Mononuclear cell (primary cell): ENCODE measurements around the gene MED25. TPM values are rescaled to one million over a fixed set of nuclear protein-coding genes. Genes with fewer than 3 reads are reported as not detected.

Experiments
- H3K27me3 ChIP-seq: 2 replicates; pipeline ENCODE4 v1.6.0; 2011; ENCODE audit warnings: low read length, control low read depth; ENCODE audit not compliant: insufficient read depth
- H3K4me1 ChIP-seq: 2 replicates; pipeline ENCODE4 v1.5.1; 2011; ENCODE audit warnings: mild to moderate bottlenecking, low read length, control low read depth; ENCODE audit not compliant: insufficient read depth
- H3K4me3 ChIP-seq: 2 replicates; pipeline ENCODE4 v1.5.1; 2011; ENCODE audit warnings: mild to moderate bottlenecking, low read length, moderate library complexity
- H3K9me3 ChIP-seq: 2 replicates; pipeline ENCODE4 v1.5.1; 2011; ENCODE audit warnings: low read depth, mild to moderate bottlenecking, control low read depth, low read length
- total RNA-seq: library from RNA; depleted of rRNA; stranded (reverse); fragments of >200 nt; gene quantifications from one replicate; pipeline ENCODE4 v1.2.3, GENCODE V29; 2012

MED25 gene
- total RNA-seq, 1 donor: 15.1 TPM

DNA sequence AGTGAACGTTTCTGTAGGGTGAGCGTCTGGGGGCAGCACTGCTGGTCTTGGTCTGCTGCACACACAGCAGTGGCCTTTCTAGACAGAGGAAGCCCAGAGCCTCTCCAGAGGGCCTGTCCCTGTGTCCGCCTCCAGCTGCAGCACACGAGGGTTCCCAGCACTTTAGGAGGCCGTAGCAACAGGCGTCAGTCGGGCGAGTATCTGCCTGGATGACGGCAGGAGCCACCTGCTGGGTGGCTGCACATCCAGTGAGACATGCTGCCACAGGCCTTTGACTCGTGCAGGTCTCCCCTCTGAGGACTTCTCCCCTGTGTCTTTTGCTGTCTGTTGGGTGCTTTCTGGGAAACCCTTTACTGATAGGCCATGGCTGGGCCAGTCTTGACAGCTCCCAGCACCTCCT is 29.2 kb upstream of the MED25 start:
- H3K27me3 ChIP-seq: no peaks in the 10 kb centered on the region
- no peaks in the 10 kb centered on the region for H3K9me3 ChIP-seq
- no peaks in the 10 kb centered on the region for H3K4me1 ChIP-seq
- H3K4me3 ChIP-seq: no peak overlapping the region

DNA sequence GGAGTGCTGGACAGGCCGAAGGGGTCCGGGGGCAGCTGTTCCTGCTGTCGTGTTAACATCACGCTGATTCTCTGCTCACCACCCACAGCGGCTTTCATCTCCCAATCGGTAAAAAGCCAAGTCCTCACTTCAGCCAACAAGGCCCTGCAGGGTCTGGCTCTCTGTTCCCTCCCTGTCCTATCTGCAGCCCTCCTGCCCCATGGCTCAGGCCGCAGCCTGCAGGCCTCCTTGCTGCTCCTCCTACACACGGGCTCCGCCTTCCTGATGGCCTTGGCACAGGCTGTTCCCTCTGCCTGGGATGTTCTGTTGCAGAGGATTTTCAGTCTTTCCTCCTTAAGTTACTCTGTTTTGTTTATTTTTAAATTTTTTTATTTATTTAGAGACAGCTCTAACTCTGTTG is 27.2 kb upstream of the MED25 start:
- Histone ChIP-seq H3K27me3 (no peaks in the 10 kb centered on the region), H3K4me3 (no peak overlapping the region), H3K4me1 (no peaks in the 10 kb centered on the region), H3K9me3 (no peaks in the 10 kb centered on the region)

DNA sequence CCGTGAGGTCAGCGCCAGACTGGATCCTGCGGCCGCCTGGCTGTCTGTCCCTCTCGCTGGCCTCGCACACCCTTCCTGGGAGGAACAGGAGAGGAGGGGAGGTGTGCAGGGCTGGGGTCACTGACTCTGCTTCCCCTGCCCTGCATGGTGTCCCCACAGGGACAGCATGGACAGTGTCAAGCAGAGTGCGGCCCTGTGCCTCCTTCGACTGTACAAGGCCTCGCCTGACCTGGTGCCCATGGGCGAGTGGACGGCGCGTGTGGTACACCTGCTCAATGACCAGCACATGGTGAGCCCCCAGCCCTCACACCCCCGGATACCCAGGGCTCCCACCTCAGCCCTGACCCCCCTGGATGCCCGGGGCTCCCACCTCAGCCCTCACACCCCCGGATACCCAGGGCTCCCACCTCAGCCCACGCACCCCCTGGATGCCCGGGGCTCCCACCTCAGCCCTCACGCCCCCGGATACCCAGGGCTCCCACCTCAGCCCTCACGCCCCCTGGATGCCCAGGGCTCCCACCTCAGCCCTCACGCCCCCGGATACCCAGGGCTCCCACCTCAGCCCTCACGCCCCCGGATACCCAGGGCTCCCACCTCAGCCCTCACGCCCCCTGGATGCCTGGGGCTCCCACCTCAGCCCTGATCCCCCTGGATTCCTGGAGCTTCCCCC is 26.2 kb upstream of the MED25 start:
- no peaks in the 10 kb centered on the region for H3K27me3 ChIP-seq
- no peaks in the 10 kb centered on the region for H3K4me1 ChIP-seq
- no peak overlapping the region for H3K4me3 ChIP-seq
- no peaks in the 10 kb centered on the region for H3K9me3 ChIP-seq

DNA sequence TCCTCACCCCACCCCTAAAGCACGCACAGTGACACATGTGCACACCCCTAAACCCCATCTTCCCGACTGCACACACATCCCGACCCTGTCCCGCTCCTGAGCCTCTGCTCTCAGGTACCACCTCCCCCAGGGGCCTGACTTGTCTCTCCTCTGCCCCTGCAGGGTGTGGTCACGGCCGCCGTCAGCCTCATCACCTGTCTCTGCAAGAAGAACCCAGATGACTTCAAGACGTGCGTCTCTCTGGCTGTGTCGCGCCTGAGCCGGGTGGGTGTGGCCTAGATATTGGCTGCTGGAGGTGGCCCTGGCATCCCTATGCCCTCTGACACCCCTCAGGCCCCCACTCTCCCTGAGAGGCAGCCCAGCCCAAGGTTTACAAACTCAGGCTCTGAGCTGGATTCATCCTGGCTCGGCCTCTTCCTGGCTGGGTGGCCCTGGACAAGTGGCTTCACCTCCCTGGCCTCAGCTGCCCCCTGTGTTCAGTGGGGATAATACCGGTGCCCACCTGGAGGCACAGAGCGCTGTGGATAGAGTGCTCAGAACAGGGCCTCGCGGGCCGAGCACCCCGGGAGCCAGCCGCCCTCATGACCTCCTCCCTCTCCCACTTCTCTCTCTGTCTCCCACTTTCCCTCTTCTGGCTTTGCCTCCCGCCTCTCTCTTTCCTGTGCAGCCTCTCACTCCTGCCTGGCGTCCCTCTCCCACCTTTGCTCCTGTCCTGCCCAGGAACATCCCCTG is 25.1 kb upstream of the MED25 start:
- Histone ChIP-seq H3K9me3 (no peaks in the 10 kb centered on the region), H3K4me1 (no peaks in the 10 kb centered on the region), H3K4me3 (no peak overlapping the region), H3K27me3 (no peaks in the 10 kb centered on the region)

DNA sequence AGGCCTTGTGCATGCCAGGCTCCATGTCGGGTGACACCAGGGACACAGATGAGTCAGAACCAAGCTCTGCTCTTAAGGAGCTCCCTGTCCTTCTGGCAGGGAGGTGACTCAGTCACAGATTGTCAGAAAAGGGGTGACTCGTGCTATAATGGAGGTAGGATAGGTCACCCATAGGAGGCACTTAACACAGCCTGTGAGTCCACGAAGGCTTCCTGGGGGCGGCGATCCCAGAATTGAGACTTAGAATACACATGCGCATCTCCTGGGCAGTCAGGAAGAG is 24.6 kb upstream of the MED25 start:
- H3K27me3 ChIP-seq: no peaks in the 10 kb centered on the region
- H3K4me1 ChIP-seq: no peaks in the 10 kb centered on the region

DNA sequence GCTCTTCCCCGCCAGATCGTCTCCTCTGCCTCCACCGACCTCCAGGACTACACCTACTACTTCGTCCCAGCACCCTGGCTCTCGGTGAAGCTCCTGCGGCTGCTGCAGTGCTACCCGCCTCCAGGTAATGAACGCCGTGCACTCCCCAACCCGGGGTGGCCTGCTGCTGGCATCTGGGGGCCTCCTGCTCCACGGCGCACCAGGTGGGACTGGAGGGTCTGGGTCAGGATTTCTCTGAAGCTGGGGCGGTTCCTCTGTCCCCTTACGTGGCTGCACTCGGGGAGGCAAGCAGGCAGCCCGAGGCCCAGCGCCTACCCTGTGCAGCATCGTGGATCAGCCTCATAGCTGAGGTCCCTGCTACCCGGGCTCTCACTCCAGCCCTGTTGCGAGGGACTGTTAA is 22.5 kb upstream of the MED25 start:
- Histone ChIP-seq H3K27me3 (no peaks in the 10 kb centered on the region), H3K9me3 (no peaks in the 10 kb centered on the region), H3K4me1 (no peaks in the 10 kb centered on the region), H3K4me3 (no peak overlapping the region)

More for the DNA sequence above, 24.6 kb upstream of the MED25 start:
- Histone ChIP-seq H3K4me3 (no peak overlapping the region), H3K9me3 (no peaks in the 10 kb centered on the region)

DNA sequence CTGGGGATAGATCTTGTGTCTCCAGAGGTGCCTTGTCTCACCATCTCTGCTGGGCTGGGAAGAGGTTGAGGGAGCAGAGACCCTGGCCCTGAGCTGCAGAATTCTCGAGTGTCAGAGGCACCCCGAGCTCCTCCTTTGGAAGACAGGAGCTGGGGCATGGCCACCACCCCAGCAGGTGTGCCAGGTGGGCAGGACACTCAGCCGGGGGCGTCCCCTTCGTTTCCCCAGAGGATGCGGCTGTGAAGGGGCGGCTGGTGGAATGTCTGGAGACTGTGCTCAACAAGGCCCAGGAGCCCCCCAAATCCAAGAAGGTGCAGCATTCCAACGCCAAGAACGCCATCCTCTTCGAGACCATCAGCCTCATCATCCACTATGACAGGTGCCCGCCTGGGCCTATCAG is 19.5 kb upstream of the MED25 start:
- no peaks in the 10 kb centered on the region for H3K27me3 ChIP-seq
- no peak overlapping the region for H3K4me3 ChIP-seq
- H3K9me3 ChIP-seq: no peaks in the 10 kb centered on the region
- no peaks in the 10 kb centered on the region for H3K4me1 ChIP-seq

DNA sequence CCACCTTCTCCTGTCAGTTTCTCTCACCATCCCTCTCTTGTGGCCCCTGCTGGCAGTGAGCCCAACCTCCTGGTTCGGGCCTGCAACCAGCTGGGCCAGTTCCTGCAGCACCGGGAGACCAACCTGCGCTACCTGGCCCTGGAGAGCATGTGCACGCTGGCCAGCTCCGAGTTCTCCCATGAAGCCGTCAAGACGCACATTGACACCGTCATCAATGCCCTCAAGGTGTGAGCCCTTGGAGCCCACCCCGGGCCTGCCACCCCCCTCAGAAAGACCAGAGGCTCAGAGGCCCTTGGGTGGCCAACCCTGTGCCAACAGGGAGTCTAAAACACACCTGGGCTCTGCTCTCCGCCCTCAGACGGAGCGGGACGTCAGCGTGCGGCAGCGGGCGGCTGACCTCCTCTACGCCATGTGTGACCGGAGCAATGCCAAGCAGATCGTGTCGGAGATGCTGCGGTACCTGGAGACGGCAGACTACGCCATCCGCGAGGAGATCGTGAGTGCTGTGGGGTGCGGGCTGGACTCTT is 18.8 kb upstream of the MED25 start:
- H3K9me3 ChIP-seq: no peaks in the 10 kb centered on the region
- no peaks in the 10 kb centered on the region for H3K27me3 ChIP-seq
- H3K4me1 ChIP-seq: no peaks in the 10 kb centered on the region
- no peak overlapping the region for H3K4me3 ChIP-seq

DNA sequence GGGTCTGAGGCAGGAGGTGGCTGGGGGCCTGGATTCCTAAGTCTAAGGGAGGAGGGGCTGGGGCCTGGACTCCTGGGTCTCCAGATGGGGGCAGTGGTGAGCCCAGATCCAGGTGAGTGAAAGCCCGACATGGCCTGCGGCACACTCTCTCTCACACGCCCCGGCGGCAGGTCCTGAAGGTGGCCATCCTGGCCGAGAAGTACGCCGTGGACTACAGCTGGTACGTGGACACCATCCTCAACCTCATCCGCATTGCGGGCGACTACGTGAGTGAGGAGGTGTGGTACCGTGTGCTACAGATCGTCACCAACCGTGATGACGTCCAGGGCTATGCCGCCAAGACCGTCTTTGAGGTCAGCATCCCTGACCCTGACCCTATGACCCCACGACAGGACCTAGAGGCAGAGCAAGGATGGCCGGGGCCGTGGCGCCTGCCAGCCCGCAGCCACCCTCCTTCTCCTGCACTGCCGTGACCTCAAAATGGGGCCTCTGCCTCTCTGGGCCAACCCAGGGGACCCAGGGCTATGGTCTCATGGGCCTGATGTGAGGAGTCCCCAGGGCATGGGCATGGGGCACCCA is 18.2 kb upstream of the MED25 start:
- Histone ChIP-seq H3K4me1 (no peaks in the 10 kb centered on the region), H3K4me3 (no peak overlapping the region), H3K9me3 (no peaks in the 10 kb centered on the region), H3K27me3 (no peaks in the 10 kb centered on the region)

DNA sequence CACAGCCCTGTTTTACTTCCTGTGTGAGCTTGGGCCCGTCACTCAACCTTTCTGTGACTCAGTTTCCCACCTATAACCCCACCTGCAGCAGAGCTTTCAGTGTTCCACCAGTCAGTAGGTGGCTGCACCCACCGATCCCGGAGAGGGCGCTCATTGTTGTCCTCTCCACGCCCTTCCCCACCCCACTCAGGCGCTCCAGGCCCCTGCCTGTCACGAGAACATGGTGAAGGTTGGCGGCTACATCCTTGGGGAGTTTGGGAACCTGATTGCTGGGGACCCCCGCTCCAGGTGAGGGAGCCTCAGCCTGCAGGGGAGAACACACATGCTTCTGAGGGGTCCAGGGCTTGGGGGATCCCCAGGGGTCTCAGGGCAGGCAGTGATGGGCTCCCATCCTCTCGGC is 17.3 kb upstream of the MED25 start:
- no peaks in the 10 kb centered on the region for H3K27me3 ChIP-seq
- H3K4me1 ChIP-seq: no peaks in the 10 kb centered on the region
- no peak overlapping the region for H3K4me3 ChIP-seq
- no peaks in the 10 kb centered on the region for H3K9me3 ChIP-seq

DNA sequence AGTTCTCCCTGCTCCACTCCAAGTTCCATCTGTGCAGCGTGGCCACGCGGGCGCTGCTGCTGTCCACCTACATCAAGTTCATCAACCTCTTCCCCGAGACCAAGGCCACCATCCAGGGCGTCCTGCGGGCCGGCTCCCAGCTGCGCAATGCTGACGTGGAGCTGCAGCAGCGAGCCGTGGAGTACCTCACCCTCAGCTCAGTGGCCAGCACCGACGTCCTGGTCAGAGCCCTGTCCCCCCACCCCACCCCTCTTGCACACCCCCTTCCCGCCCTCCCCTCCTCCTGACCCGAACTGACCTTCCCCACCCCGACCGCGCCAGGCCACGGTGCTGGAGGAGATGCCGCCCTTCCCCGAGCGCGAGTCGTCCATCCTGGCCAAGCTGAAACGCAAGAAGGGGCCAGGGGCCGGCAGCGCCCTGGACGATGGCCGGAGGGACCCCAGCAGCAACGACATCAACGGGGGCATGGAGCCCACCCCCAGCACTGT is 16.6 kb upstream of the MED25 start:
- no peak overlapping the region for H3K4me3 ChIP-seq

DNA sequence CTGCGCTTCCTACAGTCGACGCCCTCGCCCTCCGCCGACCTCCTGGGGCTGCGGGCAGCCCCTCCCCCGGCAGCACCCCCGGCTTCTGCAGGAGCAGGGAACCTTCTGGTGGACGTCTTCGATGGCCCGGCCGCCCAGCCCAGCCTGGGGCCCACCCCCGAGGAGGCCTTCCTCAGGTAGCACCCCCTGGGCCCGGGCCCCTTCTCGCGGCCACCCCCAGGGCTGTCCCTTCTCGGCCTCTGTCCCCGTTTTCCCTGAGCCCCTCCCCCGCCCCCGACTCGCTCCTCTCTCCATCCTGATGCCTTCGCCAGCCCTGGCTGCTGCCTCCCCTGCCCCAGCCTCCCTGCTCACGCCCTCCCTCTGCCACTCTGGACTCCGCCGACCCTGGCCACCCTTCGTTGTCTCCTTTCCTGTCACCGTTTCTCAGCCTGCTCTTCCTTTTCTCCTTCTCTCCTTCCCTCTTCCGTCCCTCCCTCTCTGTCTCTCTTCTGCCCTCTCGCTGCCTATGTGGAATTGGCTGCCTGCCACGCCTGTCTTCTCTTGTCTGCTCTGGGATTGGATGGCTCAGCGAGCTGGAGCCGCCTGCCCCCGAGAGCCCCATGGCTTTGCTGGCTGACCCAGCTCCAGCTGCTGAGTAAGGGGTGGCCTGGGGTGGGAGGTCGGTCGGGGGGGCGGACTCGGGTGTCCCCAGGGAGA is 16.0 kb upstream of the MED25 start:
- no peak overlapping the region for H3K4me3 ChIP-seq
- no peaks in the 10 kb centered on the region for H3K9me3 ChIP-seq
- peaks cover 2% of the 10 kb centered on the region for H3K4me1 ChIP-seq
- no peaks in the 10 kb centered on the region for H3K27me3 ChIP-seq

More for the DNA sequence above, 16.6 kb upstream of the MED25 start:
- Histone ChIP-seq H3K4me1 (no peaks in the 10 kb centered on the region), H3K9me3 (no peaks in the 10 kb centered on the region), H3K27me3 (no peaks in the 10 kb centered on the region)

DNA sequence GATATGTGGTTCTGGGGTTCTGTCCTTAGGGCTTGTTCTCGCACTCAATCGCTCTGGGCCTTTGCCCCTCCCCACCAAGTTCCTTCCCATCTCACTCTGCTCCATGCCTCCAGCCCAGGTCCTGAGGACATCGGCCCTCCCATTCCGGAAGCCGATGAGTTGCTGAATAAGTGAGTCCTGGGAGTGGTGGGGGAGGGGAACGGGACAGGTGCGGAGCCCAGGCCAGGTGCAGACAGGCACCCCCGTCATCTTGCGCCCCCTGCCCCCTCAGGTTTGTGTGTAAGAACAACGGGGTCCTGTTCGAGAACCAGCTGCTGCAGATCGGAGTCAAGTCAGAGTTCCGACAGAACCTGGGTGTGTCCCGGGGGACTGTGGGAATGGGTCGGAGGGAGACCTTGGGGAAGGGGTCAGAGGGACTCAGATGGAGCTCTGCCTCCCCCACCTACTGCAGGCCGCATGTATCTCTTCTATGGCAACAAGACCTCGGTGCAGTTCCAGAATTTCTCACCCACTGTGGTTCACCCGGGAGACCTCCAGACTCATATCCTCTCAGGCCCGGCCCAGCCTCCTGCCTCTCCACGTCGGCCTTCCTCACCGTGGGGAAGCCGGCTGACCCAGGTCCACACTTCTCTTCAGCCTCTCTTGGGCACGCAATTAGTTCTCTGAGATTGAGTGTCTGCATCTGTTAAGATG is 15.1 kb upstream of the MED25 start:
- H3K4me3 ChIP-seq: no peak overlapping the region
- no peaks in the 10 kb centered on the region for H3K27me3 ChIP-seq
- H3K9me3 ChIP-seq: no peaks in the 10 kb centered on the region
- peaks cover 7% of the 10 kb centered on the region for H3K4me1 ChIP-seq

DNA sequence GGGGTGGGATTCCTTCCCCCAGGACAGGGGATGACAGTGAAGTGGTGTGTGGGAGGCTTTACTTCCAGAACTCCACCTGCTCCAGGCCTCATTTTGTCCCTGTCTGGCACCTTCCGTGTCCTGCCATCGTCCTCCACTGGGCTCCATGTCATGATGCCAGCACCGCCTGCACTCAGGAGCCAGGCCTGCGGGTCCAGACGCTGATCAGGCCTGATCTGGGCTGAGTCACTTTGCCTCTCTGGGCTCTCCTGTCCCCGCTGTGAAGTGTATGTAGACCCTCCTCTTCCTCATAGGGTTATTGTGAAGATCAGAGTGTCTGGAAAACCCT is 14.6 kb upstream of the MED25 start:
- H3K4me1 ChIP-seq: peaks cover 10% of the 10 kb centered on the region
- H3K27me3 ChIP-seq: no peaks in the 10 kb centered on the region
- no peaks in the 10 kb centered on the region for H3K9me3 ChIP-seq
- no peak overlapping the region for H3K4me3 ChIP-seq
